ENCODE measurements around the gene SCGB1A1.

- TF ChIP-seq CTCF (conservative IDR thresholded peaks at IDR 0.05 in 1 of 2, IDR thresholded peaks at IDR 0.05 in 1 of 2; ENCODE audit: low read depth in 1 of 2, low read length in 2 of 2) (no peak), EZH2 (IDR thresholded peaks at IDR 0.05; ENCODE audit: low read length, missing control alignments) (no peak)
Observed at GRCh38 chr11:62413060-62413696, 5.7 kb upstream of the SCGB1A1 start.
